K562 (cell line): ENCODE results near the gene DNASE1L3. TPM values are rescaled to one million over a fixed set of nuclear protein-coding genes. Genes with fewer than 3 reads are reported as not detected.

Experiments used
- ATAC-seq: fragments of 200-7000 bp; cut with Tn5 transposase; 3 replicates; pipeline ENCODE4 v1.9.1; 2020; ENCODE audit warnings: moderate library complexity
- BruUV-seq: library from RNA; stranded (reverse); fragments of 400-500 nt; replicated peaks from 2 replicates; lab custom pipeline; 2021; lab: Mats Ljungman, UMichigan
- CTCF ChIA-PET: fragments of 300-600 bp; formaldehyde crosslinking; extraction: SDS; loops from one replicate; lab custom pipeline; 2021; ENCODE audit warnings: low intra/inter-chr PET ratio; lab: Yijun Ruan, JAX
- POLR2A ChIA-PET: fragments of 300-600, 350-650 bp; sonication (Branson Sonifier 250); formaldehyde crosslinking; extraction: SDS; loops from one replicate; lab custom pipeline; 2021; ENCODE audit warnings: antibody characterized with exemption, inconsistent platforms; lab: Yijun Ruan, JAX
- DNase-seq, 4 experiments: peaks; one replicate each; pipeline versions ENCODE4 v3.0.0 to v3.0.0-alpha.2; 2011 to 2018; ENCODE audit warnings: low spot score in 3 of 4, mixed read lengths in 3 of 4; ENCODE audit errors: extremely low read depth in 1 of 4
- FAIRE-seq: peaks from 2 replicates; lab custom pipeline; 2011; peaks lifted over from hg19 to GRCh38; lab: Jason Lieb, UNC
- H2AFZ ChIP-seq: 2 replicates; pipeline ENCODE4 v1.6.0; 2011; ENCODE audit warnings: low read depth, low read length, control low read depth, inconsistent platforms
- H3K27ac ChIP-seq: fragments of 200-600 bp; 3 replicates; pipeline ENCODE4 v1.8.0; 2011; ENCODE audit warnings: low read depth, mild to moderate bottlenecking, control low read depth, inconsistent platforms, low read length, moderate library complexity, mixed read lengths; ENCODE audit errors: extremely low read depth
- H3K27me3 ChIP-seq, 2 experiments: fragments of 300-600 bp in 1 of 2; 2 replicates in 1 of 2; 3 replicates in 1 of 2; pipeline versions ENCODE4 v1.6.0 to v1.8.0; 2011; ENCODE audit warnings: inconsistent platforms in 2 of 2, low read length in 2 of 2, mild to moderate bottlenecking in 1 of 2, mixed read lengths in 1 of 2, moderate library complexity in 1 of 2; ENCODE audit not compliant: control insufficient read depth in 2 of 2, insufficient read depth in 2 of 2
- H3K36me3 ChIP-seq: fragments of 300-600 bp; 3 replicates; pipeline ENCODE4 v1.8.0; 2011; ENCODE audit warnings: mild to moderate bottlenecking, low read length, inconsistent platforms; ENCODE audit not compliant: control insufficient read depth, insufficient read depth
- H3K4me1 ChIP-seq, 2 experiments: fragments of 200-600 bp in 1 of 2; replicated peaks in 1 of 2; 2 replicates in 1 of 2; 3 replicates in 1 of 2; pipeline versions ENCODE4 v1.5.1 to v1.8.0; 2011; ENCODE audit warnings: inconsistent platforms in 2 of 2, low read length in 2 of 2, mild to moderate bottlenecking in 1 of 2, mixed read lengths in 1 of 2, moderate library complexity in 1 of 2; ENCODE audit not compliant: control insufficient read depth in 2 of 2, insufficient read depth in 2 of 2
- H3K4me2 ChIP-seq: 2 replicates; pipeline ENCODE4 v1.6.1; 2011; ENCODE audit warnings: low read length, control low read depth, inconsistent platforms, mixed read lengths; ENCODE audit not compliant: insufficient read depth
- H3K4me3 ChIP-seq: fragments of 200-600 bp; sonication (generic), shearing (Covaris generic); 2 replicates; pipeline ENCODE4 v1.5.1; 2016; ENCODE audit warnings: control low read depth, inconsistent platforms
- H3K79me2 ChIP-seq: fragments of 200-600 bp; 3 replicates; pipeline ENCODE4 v1.8.0; 2011; ENCODE audit warnings: low read length, inconsistent platforms; ENCODE audit not compliant: control insufficient read depth, insufficient read depth
- H3K9ac ChIP-seq, 2 experiments: 2 replicates each; pipeline versions ENCODE4 v1.6.0 to v1.6.1; 2011; ENCODE audit warnings: low read depth in 2 of 2, low read length in 2 of 2, control low read depth in 1 of 2, inconsistent platforms in 1 of 2, mild to moderate bottlenecking in 1 of 2, mixed read lengths in 1 of 2; ENCODE audit not compliant: insufficient read depth in 1 of 2
- H3K9me1 ChIP-seq: one replicate; pipeline ENCODE4 v1.6.0; 2011; ENCODE audit warnings: inconsistent platforms, mild to moderate bottlenecking, low read length, moderate library complexity; ENCODE audit not compliant: control insufficient read depth, insufficient read depth
- H3K9me3 ChIP-seq: replicated peaks from 2 replicates; pipeline ENCODE4 v1.5.1; 2011; ENCODE audit warnings: low read depth, low read length, inconsistent platforms; ENCODE audit not compliant: control insufficient read depth, insufficient read depth
- H4K20me1 ChIP-seq: replicated peaks from 2 replicates; pipeline ENCODE4 v1.6.1; 2011; ENCODE audit warnings: low read length, inconsistent platforms, mixed read lengths; ENCODE audit not compliant: control insufficient read depth, insufficient read depth
- DPF2 ChIP-seq: fragments of 450-650 bp; IDR thresholded peaks from 2 replicates; pipeline ENCODE4 v1.6.1; 2016
- KAT7 ChIP-seq: sonication (generic); formaldehyde crosslinking; IDR thresholded peaks from 2 replicates; pipeline ENCODE4 v1.8.0; 2022; ENCODE audit warnings: missing genetic modification reagents, mild to moderate bottlenecking, borderline replicate concordance
- MCM7 ChIP-seq, 2 experiments: fragments of 450-650 bp; IDR thresholded peaks; 2 replicates each; pipeline ENCODE4 v1.6.1; 2016 to 2018
- NR1H2 ChIP-seq: sonication (generic); formaldehyde crosslinking; IDR thresholded peaks from 2 replicates; pipeline ENCODE4 v1.4.0; 2020; ENCODE audit warnings: mild to moderate bottlenecking, missing genetic modification reagents
- PTTG1 ChIP-seq: fragments of 450-650 bp; IDR thresholded peaks from 2 replicates; pipeline ENCODE4 v1.6.1; 2016; ENCODE audit warnings: low read depth, mild to moderate bottlenecking, missing genetic modification characterization, missing compliant biosample characterization
- ZNF134 ChIP-seq: fragments of 250-450 bp; sonication (Bioruptor Pico); conservative IDR thresholded peaks from 2 replicates; pipeline ENCODE4 v1.4.0; 2020
- ZNF140 ChIP-seq: fragments of 250-450 bp; sonication (Bioruptor Pico); IDR thresholded peaks from 2 replicates; pipeline ENCODE4 v1.8.0; 2021; ENCODE audit warnings: moderate library complexity, mild to moderate bottlenecking, inconsistent platforms
- ZNF212 ChIP-seq: fragments of 450-650 bp; formaldehyde crosslinking; IDR thresholded peaks from 2 replicates; pipeline ENCODE4 v1.4.0; 2020; ENCODE audit warnings: mild to moderate bottlenecking
- WGBS: fragments of 100-300 bp; shearing (Covaris generic); methylation state at CpG from one replicate; pipeline ENCODE4 v1.1.6; 2016; ENCODE audit warnings: low coverage, mixed read lengths; ENCODE audit not compliant: insufficient coverage; ENCODE audit errors: missing lambda C conversion rate; 5-methylcytosine and 5-hydroxymethylcytosine counted together
- in situ Hi-C: fragments of 300-500 bp; cut with MboI; formaldehyde crosslinking; loops from 4 replicates; pipeline ENCODE4 v1.15.0; 2018; ENCODE audit warnings: inconsistent platforms, mixed read lengths
- intact Hi-C: fragments of 100-400 bp; cut with micrococcal nuclease; formaldehyde crosslinking; loops from 2 replicates; pipeline ENCODE4 v1.14.2; 2022
- polyA plus RNA-seq, 8 experiments: library from polyadenylated mRNA; depleted of rRNA in 4 of 8; stranded (reverse) in 5 of 8; unstranded in 3 of 8; fragments of >200 nt; fragmentation: Nextera tagmentation in 2 of 8; fragmentation: Illumina TruSeq in 1 of 8; extraction: Ambion mirVana in 2 of 8; extraction: Trizol in 1 of 8; gene quantifications; 2 replicates each; pipeline versions ENCODE4 v1.2.1 to v1.2.3, GENCODE V29; 2011 to 2014; ENCODE audit warnings: inconsistent platforms in 1 of 8, missing spikeins in 1 of 8
- total RNA-seq, 7 experiments: library from RNA; depleted of rRNA in 6 of 7; stranded (reverse); fragments of >200 nt in 6 of 7; fragmentation: Illumina TruSeq in 2 of 7; extraction: Trizol in 2 of 7; gene quantifications; 2 replicates each; pipeline versions ENCODE4 v1.2.1 to v1.2.3, GENCODE V29; 2011 to 2021; ENCODE audit warnings: low replicate concordance in 1 of 7
- TF ChIP-seq, protein P1 (sequence below), 2 experiments: fragments of 450-650 bp in 1 of 2; sonication (generic) in 1 of 2; formaldehyde crosslinking in 1 of 2; IDR thresholded peaks in 1 of 2; conservative IDR thresholded peaks in 1 of 2; 2 replicates each; pipeline versions ENCODE4 v1.6.1 to v1.8.1; 2016 to 2023; ENCODE audit warnings: mild to moderate bottlenecking in 2 of 2, moderate library complexity in 2 of 2, inconsistent platforms in 1 of 2, missing genetic modification reagents in 1 of 2
- TF ChIP-seq, protein P2 (sequence below): fragments of 250-450 bp; sonication (Bioruptor Pico); IDR thresholded peaks from 2 replicates; pipeline ENCODE4 v1.4.0; 2020; ENCODE audit warnings: mild to moderate bottlenecking
- TF ChIP-seq, protein P3 (sequence below): sonication (generic); formaldehyde crosslinking; IDR thresholded peaks from 2 replicates; pipeline ENCODE4 v1.8.1; 2023; ENCODE audit warnings: mild to moderate bottlenecking, missing genetic modification reagents

The DNASE1L3 gene
- total and polyA plus RNA-seq, 9 of the 15 experiments (the other 6 are each of a cell fraction or from before 2014, with no cell fraction given): 0.06 TPM; not detected in 8

DNA sequence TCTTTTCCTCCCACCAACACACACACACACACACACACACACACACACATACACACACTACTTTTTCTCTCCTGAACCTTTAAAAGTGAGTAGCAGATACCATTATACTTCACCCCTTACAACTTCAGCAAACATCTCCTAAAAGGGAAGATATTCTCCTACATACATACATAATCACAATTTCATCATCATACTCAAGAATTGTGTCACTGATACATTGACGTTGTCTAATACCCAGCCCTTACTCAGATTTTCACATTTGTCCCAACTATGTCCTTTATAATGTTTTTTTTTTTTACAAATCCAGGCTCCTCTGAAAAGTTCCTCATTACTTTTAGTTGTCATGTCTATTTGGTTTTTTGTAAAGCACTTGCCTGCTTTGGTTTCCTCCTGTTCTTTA, 45.3 kb upstream of the DNASE1L3 start:
- POLR2A ChIA-PET: no interaction called here
- no peak overlapping the region for H3K4me2 ChIP-seq
- 27% methylated on average over 1 of the region's 1 CpG for WGBS
- CTCF ChIA-PET: interaction anchor here (0.6 kb wide), 1 partner anchor 1196 kb away, joined by 3 read pairs; no protein-coding TSS in a partner anchor
- ATAC-seq (no peak), DNase-seq (no peak), FAIRE-seq (no peak)
- H3K4me3 ChIP-seq: no peak overlapping the region
- in situ Hi-C loops: no loop called here
- H3K9ac ChIP-seq: no peak overlapping the region
- H3K27me3 ChIP-seq: no peaks in the 10 kb centered on the region
- no TSS peak for BruUV-seq
- no peaks in the 10 kb centered on the region for H3K9me1 ChIP-seq
- no peaks in the 10 kb centered on the region for H3K4me1 ChIP-seq
- no peaks in the 10 kb centered on the region for H3K79me2 ChIP-seq
- H2AFZ ChIP-seq: no peak overlapping the region
- TF ChIP-seq PTTG1 (tag): no peak
- TF ChIP-seq, protein P1, sequence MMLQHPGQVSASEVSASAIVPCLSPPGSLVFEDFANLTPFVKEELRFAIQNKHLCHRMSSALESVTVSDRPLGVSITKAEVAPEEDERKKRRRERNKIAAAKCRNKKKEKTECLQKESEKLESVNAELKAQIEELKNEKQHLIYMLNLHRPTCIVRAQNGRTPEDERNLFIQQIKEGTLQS (IDR thresholded peaks at IDR 0.05): 0 out of 2 replicates have a peak, but pooled peaks have one; percentile 18
- TF ChIP-seq, protein P1 (CRISPR knock-in tag; conservative IDR thresholded peaks at IDR 0.05): no peak
- intact Hi-C loops: no loop called here
- H3K27ac ChIP-seq: no peak overlapping the region
- H4K20me1 ChIP-seq: peaks cover 2% of the 10 kb centered on the region; the same call in 1 of the 2 replicates
- no peaks in the 10 kb centered on the region for H3K36me3 ChIP-seq
- no peaks in the 10 kb centered on the region for H3K9me3 ChIP-seq

DNA sequence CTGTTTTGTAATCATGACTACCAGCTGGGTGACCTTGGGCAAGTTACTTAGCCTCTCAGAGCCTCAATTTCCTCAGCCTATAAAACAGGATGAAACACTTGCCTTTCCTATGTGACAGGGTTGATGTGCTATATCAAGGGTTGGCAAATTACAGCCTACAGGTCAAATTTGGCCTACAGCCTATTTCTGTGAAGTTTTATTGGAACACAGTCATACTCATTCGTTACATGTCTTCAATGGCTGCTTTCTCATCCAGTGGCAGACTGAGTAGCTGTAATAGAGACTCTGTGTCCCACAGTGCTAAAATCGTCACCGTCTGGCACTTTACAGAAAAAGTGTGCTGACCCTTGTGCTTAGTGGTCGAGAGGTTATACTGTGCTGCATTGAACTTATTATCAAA, 43.4 kb upstream of the DNASE1L3 start:
- intact Hi-C loops (no loop called here), in situ Hi-C loops (no loop called here)
- Histone ChIP-seq H3K27ac (no peak overlapping the region), H4K20me1 (peaks cover 2% of the 10 kb centered on the region; the same call in 1 of the 2 replicates), H3K9ac (no peak overlapping the region), H3K9me1 (no peaks in the 10 kb centered on the region), H3K4me3 (no peak overlapping the region), H3K4me1 (peaks cover 0 to 7% of the 10 kb centered on the region in 2 experiments; a peak in 2 of 5 replicates), H3K27me3 (no peaks in the 10 kb centered on the region), H3K36me3 (no peaks in the 10 kb centered on the region), H3K9me3 (no peaks in the 10 kb centered on the region), H3K4me2 (no peak overlapping the region), H3K79me2 (no peaks in the 10 kb centered on the region), H2AFZ (no peak overlapping the region)
- no peak for FAIRE-seq
- DNase-seq: no peak
- no peak for ATAC-seq
- 14% methylated on average over 4 of the region's 4 CpGs for WGBS
- POLR2A ChIA-PET: interaction anchor here (1.1 kb wide), 1 partner anchor 20 kb away, joined by 4 read pairs; no protein-coding TSS in a partner anchor
- BruUV-seq: no TSS peak
- CTCF ChIA-PET: no interaction called here
- no peak for TF ChIP-seq NR1H2 (CRISPR knock-in tag)
- TF ChIP-seq DPF2: no peak
- TF ChIP-seq, protein P2, sequence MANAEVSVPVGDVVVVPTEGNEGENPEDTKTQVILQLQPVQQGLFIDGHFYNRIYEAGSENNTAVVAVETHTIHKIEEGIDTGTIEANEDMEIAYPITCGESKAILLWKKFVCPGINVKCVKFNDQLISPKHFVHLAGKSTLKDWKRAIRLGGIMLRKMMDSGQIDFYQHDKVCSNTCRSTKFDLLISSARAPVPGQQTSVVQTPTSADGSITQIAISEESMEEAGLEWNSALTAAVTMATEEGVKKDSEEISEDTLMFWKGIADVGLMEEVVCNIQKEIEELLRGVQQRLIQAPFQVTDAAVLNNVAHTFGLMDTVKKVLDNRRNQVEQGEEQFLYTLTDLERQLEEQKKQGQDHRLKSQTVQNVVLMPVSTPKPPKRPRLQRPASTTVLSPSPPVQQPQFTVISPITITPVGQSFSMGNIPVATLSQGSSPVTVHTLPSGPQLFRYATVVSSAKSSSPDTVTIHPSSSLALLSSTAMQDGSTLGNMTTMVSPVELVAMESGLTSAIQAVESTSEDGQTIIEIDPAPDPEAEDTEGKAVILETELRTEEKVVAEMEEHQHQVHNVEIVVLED (CRISPR knock-in tag): no peak
- TF ChIP-seq, protein P3, sequence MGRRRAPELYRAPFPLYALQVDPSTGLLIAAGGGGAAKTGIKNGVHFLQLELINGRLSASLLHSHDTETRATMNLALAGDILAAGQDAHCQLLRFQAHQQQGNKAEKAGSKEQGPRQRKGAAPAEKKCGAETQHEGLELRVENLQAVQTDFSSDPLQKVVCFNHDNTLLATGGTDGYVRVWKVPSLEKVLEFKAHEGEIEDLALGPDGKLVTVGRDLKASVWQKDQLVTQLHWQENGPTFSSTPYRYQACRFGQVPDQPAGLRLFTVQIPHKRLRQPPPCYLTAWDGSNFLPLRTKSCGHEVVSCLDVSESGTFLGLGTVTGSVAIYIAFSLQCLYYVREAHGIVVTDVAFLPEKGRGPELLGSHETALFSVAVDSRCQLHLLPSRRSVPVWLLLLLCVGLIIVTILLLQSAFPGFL (CRISPR knock-in tag): no peak
- TF ChIP-seq MCM7 (IDR thresholded peaks at IDR 0.05): no peak
- no peak for TF ChIP-seq ZNF134 (CRISPR knock-in tag)
- no peak for TF ChIP-seq ZNF212 (CRISPR knock-in tag)
- TF ChIP-seq KAT7: no peak
- no peak for TF ChIP-seq ZNF140
